Astrocyte of the spinal cord (primary cell): ENCODE data around the gene RNASEH2C.
"Not testable (repeated sequence)": the region's sequence is repeated elsewhere in the genome, so short reads cannot be mapped to it uniquely, and the experiment has no call there.

Source experiments
- DNase-seq: peaks from one replicate; pipeline ENCODE4 v3.0.0; 2011; ENCODE audit warnings: low read depth, low spot score
- H3K4me3 ChIP-seq: 2 replicates; pipeline ENCODE4 v1.5.1; 2011; ENCODE audit warnings: low read depth, mild to moderate bottlenecking, low read length, moderate library complexity
- CTCF ChIP-seq: IDR thresholded peaks from 2 replicates; pipeline ENCODE4 v1.5.1; 2012; ENCODE audit warnings: low read depth, mild to moderate bottlenecking, low read length, inconsistent platforms
- in situ Hi-C: cut with HindIII; loops from 2 replicates; pipeline ENCODE4 v1.10.0; 2017; ENCODE audit warnings: low sequenced_read_pairs

Gene RNASEH2C

GRCh38 chr11:65692367-65692766, 28.2 kb downstream of the RNASEH2C start:
- no peak for TF ChIP-seq CTCF
- no peak for DNase-seq
- H3K4me3 ChIP-seq, result no peak overlapping the region
- in situ Hi-C loops, result no loop called here

- in situ Hi-C loops, H3K4me3 ChIP-seq, DNase-seq: not testable (repeated sequence)
These were observed 28.8 kb downstream of the RNASEH2C start for GRCh38 chr11:65691847-65692246.

GRCh38 chr11:65685981-65686380, 34.6 kb downstream of the RNASEH2C start:
- no peak for DNase-seq
- no peak for TF ChIP-seq CTCF
- H3K4me3 ChIP-seq, result no peak overlapping the region
- in situ Hi-C loops, result no loop called here

GRCh38 chr11:65683480-65683879, 37.1 kb downstream of the RNASEH2C start:
- H3K4me3 ChIP-seq, in situ Hi-C loops, DNase-seq: not testable (repeated sequence)

GRCh38 chr11:65680192-65680743, 40.3 kb downstream of the RNASEH2C start:
- in situ Hi-C loops, result no loop called here
- TF ChIP-seq CTCF, result no peak
- H3K4me3 ChIP-seq, result no peak overlapping the region

GRCh38 chr11:65672982-65673381, 47.6 kb downstream of the RNASEH2C start:
- DNase-seq, result no peak
- no peak overlapping the region for H3K4me3 ChIP-seq
- in situ Hi-C loops, result no loop called here
- TF ChIP-seq CTCF, result no peak

More at GRCh38 chr11:65680192-65680743, 40.3 kb downstream of the RNASEH2C start:
- DNase-seq, result no peak

- DNase-seq, result no peak
- H3K4me3 ChIP-seq, result no peak overlapping the region
- in situ Hi-C loops, result no loop called here
- TF ChIP-seq CTCF, result no peak
These were observed 48.3 kb downstream of the RNASEH2C start for GRCh38 chr11:65672180-65672860.
